Endothelial cell of umbilical vein (primary cell): ENCODE measurements around the gene NUDT13. TPM values are rescaled to one million over a fixed set of nuclear protein-coding genes. Genes with fewer than 3 reads are reported as not detected.

ENCODE experiments used
- BruUV-seq: library from RNA; stranded (reverse); fragments of 400-500 nt; replicated peaks from 2 replicates; lab custom pipeline; 2021; lab: Mats Ljungman, UMichigan
- CTCF ChIA-PET: fragments of 300-600, 350-600 bp; sonication (Branson Sonifier 250); formaldehyde crosslinking; loops from one replicate; lab custom pipeline; 2021; ENCODE audit warnings: antibody characterized with exemption, inconsistent platforms; lab: Charles Lee
- POLR2A ChIA-PET: fragments of 300-600, 350-600 bp; sonication (Branson Sonifier 250); formaldehyde crosslinking; loops from one replicate; lab custom pipeline; 2021; ENCODE audit warnings: antibody characterized with exemption, inconsistent platforms; lab: Charles Lee
- DNase-seq: peaks from one replicate; pipeline ENCODE4 v3.0.0-alpha.2; 2011; ENCODE audit warnings: low read depth, low spot score
- FAIRE-seq: peaks from 2 replicates; lab custom pipeline; 2011; peaks lifted over from hg19 to GRCh38; lab: Jason Lieb, UNC
- H2AFZ ChIP-seq: 2 replicates; pipeline ENCODE4 v1.6.0; 2012; ENCODE audit warnings: low read depth, low read length, control low read depth, inconsistent platforms
- H3K27ac ChIP-seq: 2 replicates; pipeline ENCODE4 v1.5.1; 2011; ENCODE audit warnings: low read depth, mild to moderate bottlenecking, control low read depth, low read length, moderate library complexity; ENCODE audit not compliant: insufficient read depth
- H3K27me3 ChIP-seq, 2 experiments: 2 replicates each; pipeline versions ENCODE4 v1.6.0 to v1.6.1; 2011; ENCODE audit warnings: low read length in 2 of 2, mixed read lengths in 1 of 2; ENCODE audit not compliant: control insufficient read depth in 2 of 2, insufficient read depth in 2 of 2
- H3K36me3 ChIP-seq, 2 experiments: 2 replicates in 1 of 2; 3 replicates in 1 of 2; pipeline ENCODE4 v1.5.1; 2011; ENCODE audit warnings: low read length in 2 of 2, mild to moderate bottlenecking in 1 of 2, moderate library complexity in 1 of 2; ENCODE audit not compliant: control insufficient read depth in 2 of 2, insufficient read depth in 2 of 2; ENCODE audit errors: extremely low read depth in 1 of 2
- H3K4me1 ChIP-seq: 3 replicates; pipeline ENCODE4 v1.5.1; 2011; ENCODE audit warnings: mild to moderate bottlenecking, low read length; ENCODE audit not compliant: control insufficient read depth, insufficient read depth; ENCODE audit errors: extremely low read depth
- H3K4me2 ChIP-seq: 2 replicates; pipeline ENCODE4 v1.6.1; 2011; ENCODE audit warnings: low read length, control low read depth, mixed read lengths; ENCODE audit not compliant: insufficient read depth
- H3K4me3 ChIP-seq, 3 experiments: fragments of 200-600 bp in 1 of 3; sonication (generic), shearing (Covaris generic) in 1 of 3; replicated peaks in 1 of 3; 2 replicates each; pipeline ENCODE4 v1.5.1; 2011 to 2016; ENCODE audit warnings: control low read depth in 3 of 3, low read length in 3 of 3, mild to moderate bottlenecking in 2 of 3, inconsistent platforms in 1 of 3, low read depth in 1 of 3, moderate library complexity in 1 of 3; ENCODE audit not compliant: insufficient read depth in 1 of 3
- H3K79me2 ChIP-seq: 2 replicates; pipeline ENCODE4 v1.6.0; 2012; ENCODE audit warnings: low read length, inconsistent platforms; ENCODE audit not compliant: control insufficient read depth, insufficient read depth
- H3K9ac ChIP-seq: replicated peaks from 2 replicates; pipeline ENCODE3; 2011; ENCODE audit warnings: low read length, control low read depth; ENCODE audit not compliant: insufficient read depth; ENCODE audit errors: extremely low read depth
- H3K9me1 ChIP-seq: replicated peaks from 3 replicates; pipeline ENCODE4 v1.6.0; 2011; ENCODE audit warnings: mild to moderate bottlenecking, low read length; ENCODE audit not compliant: control insufficient read depth, insufficient read depth; ENCODE audit errors: extremely low read depth
- H3K9me3 ChIP-seq: replicated peaks from 2 replicates; pipeline ENCODE4 v1.5.1; 2012; ENCODE audit warnings: low read length, inconsistent platforms; ENCODE audit not compliant: control insufficient read depth, insufficient read depth
- H4K20me1 ChIP-seq: replicated peaks from 2 replicates; pipeline ENCODE3; 2011; ENCODE audit warnings: mild to moderate bottlenecking, low read length; ENCODE audit not compliant: control insufficient read depth, insufficient read depth; ENCODE audit errors: extremely low read depth
- EZH2 ChIP-seq: IDR thresholded peaks from 2 replicates; pipeline ENCODE4 v1.6.1; 2012; ENCODE audit warnings: borderline replicate concordance, low read depth, mild to moderate bottlenecking, moderate library complexity, low read length, inconsistent platforms; ENCODE audit not compliant: severe bottlenecking
- GATA2 ChIP-seq: IDR thresholded peaks from 2 replicates; pipeline ENCODE4 v1.7.0; 2011; ENCODE audit warnings: low read depth, mild to moderate bottlenecking, moderate library complexity, mixed read lengths, low read length; ENCODE audit not compliant: insufficient read length, insufficient read depth
- JUN ChIP-seq: IDR thresholded peaks from 2 replicates; pipeline ENCODE4 v1.6.1; 2011; ENCODE audit warnings: borderline replicate concordance, low read depth; ENCODE audit not compliant: insufficient read length, insufficient read depth
- MYC ChIP-seq: IDR thresholded peaks from one replicate; pipeline ENCODE4 v1.6.1; 2011; ENCODE audit warnings: mild to moderate bottlenecking, low read depth, low read length
- POLR2A ChIP-seq: IDR thresholded peaks from 2 replicates; pipeline ENCODE4 v1.6.1; 2012; ENCODE audit warnings: low read depth, mild to moderate bottlenecking, control low read depth, low read length
- dilution Hi-C: fragments of 300-500 bp; cut with MboI; formaldehyde crosslinking; loops from one replicate; pipeline ENCODE4 v1.15.0; 2019; ENCODE audit warnings: low sequenced_read_pairs; ENCODE audit not compliant: extremely low pct_ligation_motif_present
- intact Hi-C: fragments of 100-400 bp; cut with micrococcal nuclease; formaldehyde crosslinking; loops from one replicate; pipeline ENCODE4 v1.10.0; 2022
- polyA plus RNA-seq, 4 experiments: library from polyadenylated mRNA; depleted of rRNA in 3 of 4; stranded (reverse) in 3 of 4; unstranded in 1 of 4; fragments of >200 nt; gene quantifications; 2 replicates each; pipeline versions ENCODE4 v1.2.1 to v1.2.3, GENCODE V29; 2011 to 2012; ENCODE audit warnings: missing spikeins in 1 of 4
- total RNA-seq: library from RNA; stranded (reverse); gene quantifications from 2 replicates; pipeline ENCODE4 v1.2.3, GENCODE V29; 2021
- TF ChIP-seq, protein P1 (sequence below), 2 donors: IDR thresholded peaks; 1 replicate in 1 of 2; 2 replicates in 1 of 2; pipeline ENCODE4 v1.5.1; 2011; ENCODE audit warnings: low read length in 2 of 2, mild to moderate bottlenecking in 2 of 2, moderate library complexity in 2 of 2, control low read depth in 1 of 2, inconsistent platforms in 1 of 2, low read depth in 1 of 2; ENCODE audit not compliant: insufficient read depth in 1 of 2; ENCODE audit errors: extremely low read depth in 1 of 2

The NUDT13 gene
- total and polyA plus RNA-seq, 2 donors (not counting 3 experiments of a cell fraction or from before 2014, with no cell fraction given): 1.6 to 2.3 TPM

DNA sequence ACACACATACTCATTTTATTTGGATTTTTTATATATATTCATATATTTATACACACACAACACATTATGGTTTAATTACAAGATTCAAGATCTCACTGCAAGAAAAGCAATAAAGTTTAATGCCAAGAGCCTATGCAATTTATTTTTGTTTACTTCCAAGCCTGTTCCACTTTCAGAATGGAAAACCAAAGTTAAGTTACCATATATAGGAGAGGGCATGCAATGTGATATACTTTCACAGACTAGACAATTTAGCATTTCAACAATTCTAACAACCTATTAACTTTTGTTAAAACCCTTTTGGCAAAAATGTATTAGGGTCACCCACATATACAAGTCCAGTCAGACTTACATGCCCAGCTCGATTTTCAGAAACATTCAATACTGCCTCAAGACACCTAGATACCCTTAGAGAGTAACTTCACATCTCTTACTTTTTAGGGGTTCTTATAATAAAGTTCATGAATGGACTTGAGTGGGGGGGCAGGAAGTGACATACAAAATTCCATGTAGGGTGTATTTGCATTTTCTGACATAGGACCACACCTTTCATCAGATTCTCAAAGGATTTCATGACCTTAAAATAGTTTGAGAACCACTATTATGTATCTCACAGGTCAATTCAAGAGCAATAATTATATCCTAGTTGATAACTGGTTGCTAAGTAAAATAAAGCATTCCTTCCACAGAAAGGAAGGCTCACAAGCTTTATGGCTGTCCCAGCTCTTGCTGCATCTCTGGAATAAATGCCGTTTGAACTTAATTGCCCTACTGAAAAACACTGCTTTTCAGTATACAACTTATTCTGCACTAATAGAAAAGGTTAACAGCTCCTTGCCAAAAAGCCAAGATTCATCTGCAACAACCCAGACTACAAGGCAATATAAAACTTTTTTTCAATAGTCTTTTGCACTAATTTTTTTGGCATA lies 16.1 kb upstream of the NUDT13 start:
- Histone ChIP-seq H3K36me3 (no peaks in the 10 kb centered on the region), H4K20me1 (no peaks in the 10 kb centered on the region), H2AFZ (no peak overlapping the region), H3K4me2 (peak overlapping the region; percentile 99), H3K27ac (peak overlapping the region; percentile 73), H3K79me2 (peaks cover 33% of the 10 kb centered on the region), H3K9me3 (no peaks in the 10 kb centered on the region), H3K27me3 (no peaks in the 10 kb centered on the region), H3K4me3 (peak overlapping the region in 1 of 3 experiments; percentile 99), H3K9me1 (no peaks in the 10 kb centered on the region), H3K4me1 (peaks cover 17% of the 10 kb centered on the region), H3K9ac (peak overlapping the region; percentile 94)
- POLR2A ChIA-PET: interaction anchor here (2.2 kb wide), 1 partner anchor 17 kb away, joined by 13 read pairs; no protein-coding TSS in a partner anchor
- DNase-seq (peak; percentile 21), FAIRE-seq (no peak)
- CTCF ChIA-PET: interaction anchor here (1.5 to 4.4 kb wide), 7 partner anchors 10 to 77 kb away, joined by 3 to 27 read pairs (median 10); partner anchors contain the start of gene NUDT13
- dilution Hi-C loops (no loop called here), intact Hi-C loops (no loop called here)
- TF ChIP-seq MYC (no peak), JUN (no peak), GATA2 (no peak), EZH2 (no peak), POLR2A (no peak)
- TF ChIP-seq, protein P1, sequence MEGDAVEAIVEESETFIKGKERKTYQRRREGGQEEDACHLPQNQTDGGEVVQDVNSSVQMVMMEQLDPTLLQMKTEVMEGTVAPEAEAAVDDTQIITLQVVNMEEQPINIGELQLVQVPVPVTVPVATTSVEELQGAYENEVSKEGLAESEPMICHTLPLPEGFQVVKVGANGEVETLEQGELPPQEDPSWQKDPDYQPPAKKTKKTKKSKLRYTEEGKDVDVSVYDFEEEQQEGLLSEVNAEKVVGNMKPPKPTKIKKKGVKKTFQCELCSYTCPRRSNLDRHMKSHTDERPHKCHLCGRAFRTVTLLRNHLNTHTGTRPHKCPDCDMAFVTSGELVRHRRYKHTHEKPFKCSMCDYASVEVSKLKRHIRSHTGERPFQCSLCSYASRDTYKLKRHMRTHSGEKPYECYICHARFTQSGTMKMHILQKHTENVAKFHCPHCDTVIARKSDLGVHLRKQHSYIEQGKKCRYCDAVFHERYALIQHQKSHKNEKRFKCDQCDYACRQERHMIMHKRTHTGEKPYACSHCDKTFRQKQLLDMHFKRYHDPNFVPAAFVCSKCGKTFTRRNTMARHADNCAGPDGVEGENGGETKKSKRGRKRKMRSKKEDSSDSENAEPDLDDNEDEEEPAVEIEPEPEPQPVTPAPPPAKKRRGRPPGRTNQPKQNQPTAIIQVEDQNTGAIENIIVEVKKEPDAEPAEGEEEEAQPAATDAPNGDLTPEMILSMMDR (IDR thresholded peaks at IDR 0.05; ENCODE audit: extremely low read depth in 1 of 2, insufficient read depth in 1 of 2, low read depth in 1 of 2, low read length in 2 of 2): no peak
- BruUV-seq: no TSS peak
